Heart right ventricle (tissue), 16 donors: ENCODE data around the gene DCANP1. TPM values are rescaled to one million over a fixed set of nuclear protein-coding genes. Genes with fewer than 3 reads are reported as not detected.

Source experiments
- ATAC-seq, 8 donors: fragments of 200-7000 bp; cut with Tn5 transposase; one replicate each; pipeline ENCODE4 v1.9.1; 2020; ENCODE audit warnings: mild to moderate bottlenecking in 8 of 8, moderate library complexity in 8 of 8, moderate number of reproducible peaks in 1 of 8
- DNase-seq, 2 donors: peaks; one replicate each; pipeline ENCODE4 v3.0.0-alpha.2; 2020
- H3K27ac ChIP-seq, 10 donors: fragments of 200-600 bp; sonication (generic) in 2 of 10; one replicate each; pipeline versions ENCODE4 v1.5.0 to v1.8.0; 2020 to 2022; ENCODE audit warnings: mild to moderate bottlenecking in 3 of 10
- H3K27me3 ChIP-seq, 7 donors: fragments of 200-600 bp; one replicate each; pipeline ENCODE4 v1.8.0; 2021 to 2022; ENCODE audit warnings: mild to moderate bottlenecking in 2 of 7
- H3K36me3 ChIP-seq, 9 donors: fragments of 200-600 bp; sonication (generic) in 1 of 9; one replicate each; pipeline versions ENCODE4 v1.5.0 to v1.8.0; 2020 to 2022; ENCODE audit warnings: mild to moderate bottlenecking in 2 of 9
- H3K4me1 ChIP-seq, 9 donors: fragments of 200-600 bp; sonication (generic) in 1 of 9; one replicate each; pipeline versions ENCODE4 v1.5.0 to v1.8.0; 2020 to 2022; ENCODE audit warnings: mild to moderate bottlenecking in 4 of 9
- H3K4me3 ChIP-seq, 10 donors: fragments of 200-600 bp; sonication (generic) in 2 of 10; one replicate each; pipeline versions ENCODE4 v1.5.0 to v1.8.0; 2020 to 2022; ENCODE audit warnings: mild to moderate bottlenecking in 7 of 10, moderate library complexity in 2 of 10
- H3K9me3 ChIP-seq, 11 donors: fragments of 200-600 bp in 10 of 11; sonication (generic) in 2 of 11; one replicate each; pipeline versions ENCODE4 v1.5.0 to v1.8.0; 2013 to 2022; ENCODE audit warnings: mild to moderate bottlenecking in 2 of 11, control low read depth in 1 of 11, moderate library complexity in 1 of 11
- CTCF ChIP-seq, 9 donors: fragments of 200-600 bp; sonication (generic) in 2 of 9; IDR thresholded peaks; one replicate each; pipeline versions ENCODE4 v1.5.0 to v1.8.0; 2021 to 2022; ENCODE audit warnings: antibody characterized with exemption in 9 of 9, mild to moderate bottlenecking in 5 of 9, moderate library complexity in 1 of 9
- WGBS, 2 donors: extraction: QIAGEN DNeasy Blood & Tissue Kit; methylation state at CpG; one replicate each; pipeline ENCODE4 v1.1.7; 2013; ENCODE audit warnings: inconsistent platforms in 1 of 2; 5-methylcytosine and 5-hydroxymethylcytosine counted together
- intact Hi-C, 10 donors: fragments of 100-400 bp; cut with DNase I; formaldehyde crosslinking; loops; one replicate each; pipeline versions ENCODE4 v1.11.1 to v1.14.2; 2022
- polyA plus RNA-seq, 2 donors: library from polyadenylated mRNA; stranded (reverse); fragments of 200-250 nt; gene quantifications; one replicate each; pipeline ENCODE4 v1.2.3, GENCODE V29; 2013
- total RNA-seq, 10 donors: library from RNA; stranded (reverse); fragmentation: NEBNext Ultra II Directional in 3 of 10; extraction: Animal tissue kit (Norgen Biotek cat#: 25700) in 3 of 10; gene quantifications; one replicate each; pipeline versions ENCODE4 v1.2.1 to v1.2.4, GENCODE V29; 2021 to 2023
- donor health status: Arrhythmogenic right ventricular cardiomyopathy.
- donor health status: ischemic (EF 13 %, LVEDD 7.1; RV severe dilation, severe dysfunction).
- donor health status: healthy with polysubstance abuse.
- donor health status: DM: no; HTN: yes; CAD: no.
- donor health status: DM: no; HTN: no; CAD: no.
- donor health status: ischemic (EF 25% LVEDD 6.9; RV normal size, moderate dysfunction).
- donor health status: ischemic (EF 25% LVEDD 5.7; RV mildly dilated, moderate dysfunction).
- donor health status: healthy.
- donor health status: DM: yes; HTN: yes; CAD: no.
- donor health status: Ischemic cardiomyopathy.
- donor health status: ischemic (EF 35%, LVEDD 5.7; RV mildly dilated, moderate dysfunction).
- donor health status: nonischemic (EF 11% LVEDD 7.7; RV severe dilation, severe dysfunction).
- donor health status: DM: yes; HTN: yes; CAD: no.
- donor health status: PGD.
- donor health status: ischemic (EF 29% LVEDD 5.4; RV normal size, mild dysfunction).
- donor health status: nonischemic (EF 23%, LVEDD 6.1; RV moderate dilation, normal function).

Gene DCANP1
- total and polyA plus RNA-seq, 12 donors: not detected

- peaks cover 0 to 71% (median 51%) of the 10 kb centered on the region in 7 donors for H3K27me3 ChIP-seq
- TF ChIP-seq CTCF (IDR thresholded peaks at IDR 0.05): no peak
- no peaks in the 10 kb centered on the region for H3K9me3 ChIP-seq
- DNase-seq: no peak
- ATAC-seq: no peak
- no peaks in the 10 kb centered on the region for H3K36me3 ChIP-seq
- 78 to 89% methylated on average over 7 of the region's 7 CpGs for WGBS, 2 donors
- H3K4me3 ChIP-seq: no peak overlapping the region
- H3K27ac ChIP-seq: no peak overlapping the region
- H3K4me1 ChIP-seq: peaks cover 0 to 24% (median 4%) of the 10 kb centered on the region in 9 donors
- intact Hi-C loops: loop anchor here in 5 of 10 donors (5.0 to 10.0 kb wide), 4 partner anchors 353 to 373 kb away; partner anchors contain the start of gene SLC25A48 (in 3 of the 5)
These were observed 14.5 kb upstream of the DCANP1 start for GRCh38 chr5:135461481-135462151.

GRCh38 chr5:135460246-135461033, 13.3 kb upstream of the DCANP1 start:
- Histone ChIP-seq H3K4me3 (no peak overlapping the region), H3K4me1 (peaks cover 0 to 25% (median 0%) of the 10 kb centered on the region in 9 donors), H3K27ac (no peak overlapping the region), H3K27me3 (peaks cover 0 to 68% (median 41%) of the 10 kb centered on the region in 7 donors), H3K9me3 (no peaks in the 10 kb centered on the region), H3K36me3 (no peaks in the 10 kb centered on the region)
- TF ChIP-seq CTCF (IDR thresholded peaks at IDR 0.05): no peak
- DNase-seq: no peak
- ATAC-seq: no peak
- WGBS, 2 donors: 81 to 83% methylated on average over 11 of the region's 11 CpGs
- intact Hi-C loops: loop anchor here in 5 of 10 donors (5.0 to 10.0 kb wide), 4 partner anchors 354 to 374 kb away; partner anchors contain the start of gene SLC25A48 (in 3 of the 5)

GRCh38 chr5:135458921-135459331, 11.8 kb upstream of the DCANP1 start:
- H3K36me3 ChIP-seq: no peaks in the 10 kb centered on the region
- no peak overlapping the region for H3K27ac ChIP-seq
- ATAC-seq (no peak), DNase-seq (no peak)
- WGBS, 2 donors: 27 to 37% methylated on average over 5 of the region's 5 CpGs
- TF ChIP-seq CTCF (IDR thresholded peaks at IDR 0.05): no peak
- peaks cover 0 to 26% (median 0%) of the 10 kb centered on the region in 9 donors for H3K4me1 ChIP-seq
- intact Hi-C loops: no loop called here
- peaks cover 0 to 53% (median 25%) of the 10 kb centered on the region in 7 donors for H3K27me3 ChIP-seq
- no peaks in the 10 kb centered on the region for H3K9me3 ChIP-seq
- H3K4me3 ChIP-seq: no peak overlapping the region

- H3K9me3 ChIP-seq: no peaks in the 10 kb centered on the region
- H3K4me1 ChIP-seq: peaks cover 0 to 26% (median 0%) of the 10 kb centered on the region in 9 donors
- WGBS, 2 donors: 89 to 96% methylated on average over 4 of the region's 4 CpGs
- no peak for TF ChIP-seq CTCF (IDR thresholded peaks at IDR 0.05)
- peaks cover 0 to 50% (median 20%) of the 10 kb centered on the region in 7 donors for H3K27me3 ChIP-seq
- H3K27ac ChIP-seq: no peak overlapping the region
- ATAC-seq: no peak
- no peaks in the 10 kb centered on the region for H3K36me3 ChIP-seq
- no peak for DNase-seq
- H3K4me3 ChIP-seq: no peak overlapping the region
- intact Hi-C loops: no loop called here
These were observed 11.2 kb upstream of the DCANP1 start for GRCh38 chr5:135458356-135458755.
